ENCODE results near the gene DDX1. TPM values are rescaled to one million over a fixed set of nuclear protein-coding genes. Genes with fewer than 3 reads are reported as not detected.

Gene DDX1
- total and polyA plus RNA-seq, 2 donors (not counting 3 experiments of a cell fraction or from before 2014, with no cell fraction given): 41.2 to 117 TPM

DNA sequence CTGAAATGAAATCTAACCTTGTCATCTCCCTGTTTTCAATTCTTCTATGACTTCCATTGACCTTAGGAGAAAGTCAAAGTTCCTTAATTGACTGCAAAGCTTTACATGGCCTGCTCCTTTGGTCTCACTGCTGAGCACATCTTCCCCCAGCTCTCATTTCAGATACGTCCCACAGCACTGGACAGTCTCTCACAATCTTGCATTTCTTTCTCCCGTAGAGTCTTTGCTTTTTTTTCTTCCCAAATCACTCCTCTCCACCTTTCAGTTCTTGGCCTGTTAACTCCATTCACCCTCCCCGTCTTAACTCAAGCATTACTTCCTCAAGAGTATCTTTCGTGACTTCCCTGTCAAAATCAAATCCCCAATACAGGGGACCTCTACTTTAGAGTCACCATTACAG lies 67.2 kb downstream of the DDX1 start:
- CTCF ChIA-PET: interaction anchor here (1.9 kb wide), 1 partner anchor 14 kb away, joined by 5 read pairs; no protein-coding TSS in a partner anchor
- Histone ChIP-seq H4K20me1 (replicated peaks; ENCODE audit: control insufficient read depth, extremely low read depth, insufficient read depth, low read length) (no peaks in the 10 kb centered on the region), H3K9me1 (replicated peaks; ENCODE audit: control insufficient read depth, extremely low read depth, insufficient read depth, low read length) (no peaks in the 10 kb centered on the region), H3K27ac (ENCODE audit: insufficient read depth, low read depth, low read length) (no peak overlapping the region), H3K27me3 (ENCODE audit: control insufficient read depth in 2 of 2, insufficient read depth in 2 of 2, low read length in 2 of 2) (peaks cover 0 to 7% of the 10 kb centered on the region in 2 experiments), H3K36me3 (ENCODE audit: control insufficient read depth in 2 of 2, extremely low read depth in 1 of 2, insufficient read depth in 2 of 2, low read length in 2 of 2) (no peaks in the 10 kb centered on the region), H3K9me3 (replicated peaks; ENCODE audit: control insufficient read depth, insufficient read depth, low read length) (no peaks in the 10 kb centered on the region), H2AFZ (ENCODE audit: low read depth, low read length) (no peak overlapping the region), H3K4me2 (ENCODE audit: insufficient read depth, low read length) (no peak overlapping the region), H3K79me2 (ENCODE audit: control insufficient read depth, insufficient read depth, low read length) (no peaks in the 10 kb centered on the region), H3K4me1 (ENCODE audit: control insufficient read depth, extremely low read depth, insufficient read depth, low read length) (no peaks in the 10 kb centered on the region), H3K4me3 (replicated peaks in 1 of 3; ENCODE audit: insufficient read depth in 1 of 3, low read depth in 1 of 3, low read length in 3 of 3) (no peak overlapping the region), H3K9ac (replicated peaks; ENCODE audit: extremely low read depth, insufficient read depth, low read length) (no peak overlapping the region)
- TF ChIP-seq, protein P1, sequence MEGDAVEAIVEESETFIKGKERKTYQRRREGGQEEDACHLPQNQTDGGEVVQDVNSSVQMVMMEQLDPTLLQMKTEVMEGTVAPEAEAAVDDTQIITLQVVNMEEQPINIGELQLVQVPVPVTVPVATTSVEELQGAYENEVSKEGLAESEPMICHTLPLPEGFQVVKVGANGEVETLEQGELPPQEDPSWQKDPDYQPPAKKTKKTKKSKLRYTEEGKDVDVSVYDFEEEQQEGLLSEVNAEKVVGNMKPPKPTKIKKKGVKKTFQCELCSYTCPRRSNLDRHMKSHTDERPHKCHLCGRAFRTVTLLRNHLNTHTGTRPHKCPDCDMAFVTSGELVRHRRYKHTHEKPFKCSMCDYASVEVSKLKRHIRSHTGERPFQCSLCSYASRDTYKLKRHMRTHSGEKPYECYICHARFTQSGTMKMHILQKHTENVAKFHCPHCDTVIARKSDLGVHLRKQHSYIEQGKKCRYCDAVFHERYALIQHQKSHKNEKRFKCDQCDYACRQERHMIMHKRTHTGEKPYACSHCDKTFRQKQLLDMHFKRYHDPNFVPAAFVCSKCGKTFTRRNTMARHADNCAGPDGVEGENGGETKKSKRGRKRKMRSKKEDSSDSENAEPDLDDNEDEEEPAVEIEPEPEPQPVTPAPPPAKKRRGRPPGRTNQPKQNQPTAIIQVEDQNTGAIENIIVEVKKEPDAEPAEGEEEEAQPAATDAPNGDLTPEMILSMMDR (IDR thresholded peaks at IDR 0.05; ENCODE audit: extremely low read depth in 1 of 2, insufficient read depth in 1 of 2, low read depth in 1 of 2, low read length in 2 of 2): no peak
- no peak for TF ChIP-seq JUN (IDR thresholded peaks at IDR 0.05; ENCODE audit: borderline replicate concordance, insufficient read depth, insufficient read length, low read depth)
- no peak for TF ChIP-seq FOS (IDR thresholded peaks at IDR 0.05; ENCODE audit: borderline replicate concordance, insufficient read depth, low read length)
- TF ChIP-seq, protein P2, sequence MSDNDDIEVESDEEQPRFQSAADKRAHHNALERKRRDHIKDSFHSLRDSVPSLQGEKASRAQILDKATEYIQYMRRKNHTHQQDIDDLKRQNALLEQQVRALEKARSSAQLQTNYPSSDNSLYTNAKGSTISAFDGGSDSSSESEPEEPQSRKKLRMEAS (IDR thresholded peaks at IDR 0.05; ENCODE audit: insufficient read depth, insufficient read length): no peak
- TF ChIP-seq GATA2 (IDR thresholded peaks at IDR 0.05; ENCODE audit: insufficient read depth, insufficient read length, low read depth, low read length): no peak
- TF ChIP-seq POLR2AphosphoS5 (IDR thresholded peaks at IDR 0.05; ENCODE audit: insufficient read depth, low read depth, low read length): no peak
- TF ChIP-seq POLR2A (IDR thresholded peaks at IDR 0.05; ENCODE audit: low read depth, low read length): no peak
- TF ChIP-seq EZH2 (IDR thresholded peaks at IDR 0.05; ENCODE audit: borderline replicate concordance, low read depth, low read length, severe bottlenecking): no peak
- no peak for TF ChIP-seq MYC (IDR thresholded peaks at IDR 0.05; ENCODE audit: low read depth, low read length)
- dilution Hi-C loops (cut with MboI; ENCODE audit: extremely low pct_ligation_motif_present, low sequenced_read_pairs): no loop called here
- no TSS peak for BruUV-seq (replicated peaks)
- FAIRE-seq: no peak
- POLR2A ChIA-PET: no interaction called here
- intact Hi-C loops (cut with micrococcal nuclease): no loop called here
- no peak for DNase-seq (ENCODE audit: low read depth, low spot score)

Data from endothelial cell of umbilical vein (primary cell).